ENCODE results near the gene PDGFC.

The PDGFC gene

GRCh38 chr4:156746111-156746510 lies 225.5 kb downstream of the PDGFC start:
- no peak for ATAC-seq

GRCh38 chr4:156738766-156739165 lies 232.8 kb downstream of the PDGFC start:
- DNase-seq (no peak), ATAC-seq (no peak)

More at GRCh38 chr4:156746111-156746510, 225.5 kb downstream of the PDGFC start:
- no peak for DNase-seq

GRCh38 chr4:156734965-156735895 lies 236.4 kb downstream of the PDGFC start:
- DNase-seq (no peak), ATAC-seq (no peak)

- ATAC-seq (no peak), DNase-seq (no peak)
Observed at GRCh38 chr4:156733582-156733981, 238.0 kb downstream of the PDGFC start.

GRCh38 chr4:156732634-156733033 lies 239.0 kb downstream of the PDGFC start:
- ATAC-seq: no peak
- no peak for DNase-seq

GRCh38 chr4:156729416-156729815 lies 242.2 kb downstream of the PDGFC start:
- DNase-seq (no peak), ATAC-seq (no peak)

- ATAC-seq: no peak
- DNase-seq: no peak
Observed at GRCh38 chr4:156725257-156725656, 246.3 kb downstream of the PDGFC start.

- ATAC-seq: no peak
Observed at GRCh38 chr4:156723951-156724668, 247.5 kb downstream of the PDGFC start.

GRCh38 chr4:156718226-156718625 lies 253.4 kb downstream of the PDGFC start:
- no peak for DNase-seq
- no peak for ATAC-seq

More at GRCh38 chr4:156723951-156724668, 247.5 kb downstream of the PDGFC start:
- DNase-seq: no peak

GRCh38 chr4:156711193-156711590 lies 260.4 kb downstream of the PDGFC start:
- ATAC-seq: no peak
- no peak for DNase-seq
